ENCODE results near the gene TST. TPM values are rescaled to one million over a fixed set of nuclear protein-coding genes. Genes with fewer than 3 reads are reported as not detected.

TST gene
- total RNA-seq, 2 donors from 2014 or later = 0.60 to 10.7 TPM

GRCh38 chr22:36966851-36967540 lies 52.3 kb downstream of the TST start:
- Mint-ChIP-seq H3K4me3 (no peak overlapping the region), H3K4me1 (no peaks in the 10 kb centered on the region), H3K27ac (no peak overlapping the region), H3K36me3 (ENCODE audit: low read depth) (no peaks in the 10 kb centered on the region), H3K27me3 (peaks cover under 1% of the 10 kb centered on the region)
- H3K9me3 ChIP-seq (ENCODE audit: control insufficient read depth, low read length, poor library complexity, severe bottlenecking) = no peaks in the 10 kb centered on the region
- no peak for ATAC-seq
- DNase-seq = no peak

GRCh38 chr22:36965696-36966095 lies 53.6 kb downstream of the TST start:
- H3K4me1 Mint-ChIP-seq = no peaks in the 10 kb centered on the region
- no peaks in the 10 kb centered on the region for H3K9me3 ChIP-seq (ENCODE audit: control insufficient read depth, low read length, poor library complexity, severe bottlenecking)
- DNase-seq (no peak), ATAC-seq (no peak)
- H3K27me3 Mint-ChIP-seq = peaks cover 13% of the 10 kb centered on the region
- H3K4me3 Mint-ChIP-seq = no peak overlapping the region
- H3K36me3 Mint-ChIP-seq (ENCODE audit: low read depth) = peaks cover 3% of the 10 kb centered on the region
- H3K27ac Mint-ChIP-seq = no peak overlapping the region

- Mint-ChIP-seq H3K36me3 (ENCODE audit: low read depth) (peaks cover 3% of the 10 kb centered on the region), H3K27ac (peak overlapping the region; percentile 16), H3K4me1 (no peaks in the 10 kb centered on the region), H3K4me3 (no peak overlapping the region), H3K27me3 (peaks cover 17% of the 10 kb centered on the region)
- no peaks in the 10 kb centered on the region for H3K9me3 ChIP-seq (ENCODE audit: control insufficient read depth, low read length, poor library complexity, severe bottlenecking)
- no peak for ATAC-seq
- no peak for DNase-seq
These were observed 55.1 kb downstream of the TST start for GRCh38 chr22:36964106-36964505.

GRCh38 chr22:36963302-36963701 lies 55.9 kb downstream of the TST start:
- DNase-seq = no peak
- no peak overlapping the region for H3K4me3 Mint-ChIP-seq
- no peak overlapping the region for H3K27ac Mint-ChIP-seq
- peaks cover 3% of the 10 kb centered on the region for H3K36me3 Mint-ChIP-seq (ENCODE audit: low read depth)
- no peak for ATAC-seq
- H3K9me3 ChIP-seq (ENCODE audit: control insufficient read depth, low read length, poor library complexity, severe bottlenecking) = no peaks in the 10 kb centered on the region
- H3K27me3 Mint-ChIP-seq = peaks cover 17% of the 10 kb centered on the region
- no peaks in the 10 kb centered on the region for H3K4me1 Mint-ChIP-seq

GRCh38 chr22:36961626-36962025 lies 57.6 kb downstream of the TST start:
- peaks cover 17% of the 10 kb centered on the region for H3K27me3 Mint-ChIP-seq

More at GRCh38 chr22:36961626-36962025, 57.6 kb downstream of the TST start:
- DNase-seq = no peak
- H3K9me3 ChIP-seq (ENCODE audit: control insufficient read depth, low read length, poor library complexity, severe bottlenecking) = no peaks in the 10 kb centered on the region
- Mint-ChIP-seq H3K4me3 (no peak overlapping the region), H3K4me1 (no peaks in the 10 kb centered on the region), H3K27ac (peak overlapping the region; percentile 21), H3K36me3 (ENCODE audit: low read depth) (peaks cover 3% of the 10 kb centered on the region)
- ATAC-seq = no peak

Other genes with a start within 250 kb of the TST start
- gene IFT27, start 243.3 kb downstream of the TST start, total RNA-seq = 10 to 100 TPM; 14.7 to 20.7 TPM
- gene PVALB, start 202.4 kb downstream of the TST start, total RNA-seq = 1 to 10 TPM in 1 of 2 donors, not detected in 1; 7.4 TPM
- gene NCF4, start 158.4 kb downstream of the TST start, total RNA-seq = 10 to 100 TPM; 31.7 to 37.1 TPM
- 1 to 10 TPM; 5.1 to 8.0 TPM for gene CSF2RB, start 105.8 kb downstream of the TST start, total RNA-seq
- 10 to 100 TPM in 1 of 2 donors, 1 to 10 TPM in 1; 6.4 to 12.3 TPM for gene MPST, start 295 bp upstream of the TST start, total RNA-seq
- 10 to 100 TPM; 26.1 to 31.5 TPM for gene KCTD17, start 32.3 kb upstream of the TST start, total RNA-seq
- under 1 TPM; 0.31 to 0.92 TPM for gene TMPRSS6, start 90.3 kb upstream of the TST start, total RNA-seq
- 100 to 1,000 TPM in 1 of 2 donors, 10 to 100 TPM in 1; 76.4 to 107 TPM for gene IL2RB, start 130.5 kb upstream of the TST start, total RNA-seq
- 10 to 100 TPM; 11.2 to 11.8 TPM for gene C1QTNF6, start 168.8 kb upstream of the TST start, total RNA-seq
- 1 to 10 TPM in 1 of 2 donors, under 1 TPM in 1; 0.37 to 2.1 TPM for gene SSTR3, start 193.0 kb upstream of the TST start, total RNA-seq
- 100 to 1,000 TPM; 297 to 478 TPM for gene RAC2, start 224.8 kb upstream of the TST start, total RNA-seq